Effector memory CD4-positive, alpha-beta T cell (primary cell): ENCODE results near the gene BDKRB1.

Experiments used
- DNase-seq, 3 donors: peaks; one replicate each; pipeline ENCODE4 v3.0.0-alpha.2; 2020
- H3K27ac ChIP-seq: 2 replicates; pipeline ENCODE4 v1.7.0; 2013; ENCODE audit warnings: mild to moderate bottlenecking, low read length, moderate library complexity; ENCODE audit not compliant: insufficient read depth, poor library complexity, severe bottlenecking
- H3K27me3 ChIP-seq: replicated peaks from 2 replicates; pipeline ENCODE4 v1.7.0; 2013; ENCODE audit warnings: mild to moderate bottlenecking, low read length; ENCODE audit not compliant: insufficient read depth, control insufficient read depth, poor library complexity, severe bottlenecking
- H3K36me3 ChIP-seq: 2 replicates; pipeline ENCODE4 v1.7.0; 2013; ENCODE audit warnings: mild to moderate bottlenecking, low read length, moderate library complexity; ENCODE audit not compliant: control insufficient read depth, insufficient read depth
- H3K4me1 ChIP-seq: 2 replicates; pipeline ENCODE4 v1.7.0; 2013; ENCODE audit warnings: low read length, mild to moderate bottlenecking; ENCODE audit not compliant: control insufficient read depth, insufficient read depth, poor library complexity, severe bottlenecking
- H3K4me3 ChIP-seq: 2 replicates; pipeline ENCODE4 v1.7.0; 2013; ENCODE audit warnings: low read length, low read depth, mild to moderate bottlenecking; ENCODE audit not compliant: insufficient read depth, poor library complexity, severe bottlenecking
- H3K9me3 ChIP-seq: 2 replicates; pipeline ENCODE4 v1.7.0; 2013; ENCODE audit warnings: mild to moderate bottlenecking, low read length, moderate library complexity; ENCODE audit not compliant: control insufficient read depth

Gene BDKRB1

GRCh38 chr14:96309896-96310330 lies 53.9 kb downstream of the BDKRB1 start:
- Histone ChIP-seq H3K9me3 (no peaks in the 10 kb centered on the region), H3K4me3 (no peak overlapping the region), H3K36me3 (peaks cover 53% of the 10 kb centered on the region), H3K27ac (no peak overlapping the region), H3K4me1 (no peaks in the 10 kb centered on the region), H3K27me3 (no peaks in the 10 kb centered on the region)
- no peak for DNase-seq

- H3K9me3 ChIP-seq = no peaks in the 10 kb centered on the region
- H3K27ac ChIP-seq = no peak overlapping the region
- no peak for DNase-seq
- H3K4me1 ChIP-seq = no peaks in the 10 kb centered on the region
- no peak overlapping the region for H3K4me3 ChIP-seq
- H3K36me3 ChIP-seq = peaks cover 58% of the 10 kb centered on the region
- no peaks in the 10 kb centered on the region for H3K27me3 ChIP-seq
Measured at GRCh38 chr14:96310906-96311305, 54.9 kb downstream of the BDKRB1 start.
